Choroid plexus epithelial cell (primary cell): Measurements from ENCODE around the gene ADAMTS18.
A peak's percentile ranks its signal among the peaks of the same experiment; 100 is the strongest.
"Not testable (repeated sequence)": the region's sequence is repeated elsewhere in the genome, so short reads cannot be mapped to it uniquely, and the experiment has no call there.

Experiments
- DNase-seq: peaks from one replicate; pipeline ENCODE4 v3.0.0-alpha.2; 2010; ENCODE audit warnings: low read depth
- H3K4me3 ChIP-seq: 2 replicates; pipeline ENCODE4 v1.5.1; 2011; ENCODE audit warnings: low read depth, mild to moderate bottlenecking, control low read depth, low read length, moderate library complexity
- CTCF ChIP-seq: conservative IDR thresholded peaks from 2 replicates; pipeline ENCODE4 v1.5.1; 2011; ENCODE audit warnings: low read depth, mild to moderate bottlenecking, control low read depth, inconsistent platforms, low read length, moderate library complexity

Gene ADAMTS18

GRCh38 chr16:77277571-77277970, 157.3 kb downstream of the ADAMTS18 start:
- no peak overlapping the region for H3K4me3 ChIP-seq
- TF ChIP-seq CTCF, result no peak
- no peak for DNase-seq

- no peak for DNase-seq
- TF ChIP-seq CTCF, result no peak
- no peak overlapping the region for H3K4me3 ChIP-seq
Observed at GRCh38 chr16:77277141-77277540, 157.7 kb downstream of the ADAMTS18 start.

GRCh38 chr16:77276661-77277060, 158.2 kb downstream of the ADAMTS18 start:
- DNase-seq, result no peak
- TF ChIP-seq CTCF, result no peak
- H3K4me3 ChIP-seq, result no peak overlapping the region

GRCh38 chr16:77275303-77275702, 159.5 kb downstream of the ADAMTS18 start:
- not testable (repeated sequence) for H3K4me3 ChIP-seq, DNase-seq

GRCh38 chr16:77273815-77274214, 161.0 kb downstream of the ADAMTS18 start:
- no peak for TF ChIP-seq CTCF
- peak; percentile 42 for DNase-seq
- H3K4me3 ChIP-seq, result no peak overlapping the region

- H3K4me3 ChIP-seq, result no peak overlapping the region
- DNase-seq, result no peak
- TF ChIP-seq CTCF, result no peak
Observed at GRCh38 chr16:77271532-77272426, 163.1 kb downstream of the ADAMTS18 start.

- H3K4me3 ChIP-seq, DNase-seq: not testable (repeated sequence)
Observed at GRCh38 chr16:77266185-77266584, 168.6 kb downstream of the ADAMTS18 start.

- TF ChIP-seq CTCF, result no peak
- no peak for DNase-seq
- no peak overlapping the region for H3K4me3 ChIP-seq
Observed at GRCh38 chr16:77262971-77263370, 171.9 kb downstream of the ADAMTS18 start.
